GM19240 (cell line): ENCODE measurements around the gene PLEKHN1.
"Not testable (repeated sequence)": the region's sequence is repeated elsewhere in the genome, so short reads cannot be mapped to it uniquely, and the experiment has no call there.

Experiments
- DNase-seq: peaks from one replicate; pipeline ENCODE4 v3.0.0; 2011; ENCODE audit warnings: low spot score; ENCODE audit not compliant: insufficient read length

PLEKHN1 gene

GRCh38 chr1:942864-943533 is 23.3 kb upstream of the PLEKHN1 start:
- DNase-seq = no peak

GRCh38 chr1:943545-944340 is 22.5 kb upstream of the PLEKHN1 start:
- no peak for DNase-seq

GRCh38 chr1:944341-945325 is 21.6 kb upstream of the PLEKHN1 start:
- no peak for DNase-seq

GRCh38 chr1:945688-946556 is 20.4 kb upstream of the PLEKHN1 start:
- no peak for DNase-seq

- DNase-seq = not testable (repeated sequence)
Measured at GRCh38 chr1:946811-947210, 19.5 kb upstream of the PLEKHN1 start.

- no peak for DNase-seq
Measured at GRCh38 chr1:947958-948357, 18.3 kb upstream of the PLEKHN1 start.

- DNase-seq = no peak
Measured at GRCh38 chr1:950268-950667, 16.0 kb upstream of the PLEKHN1 start.

GRCh38 chr1:950881-951280 is 15.4 kb upstream of the PLEKHN1 start:
- DNase-seq = no peak

- no peak for DNase-seq
Measured at GRCh38 chr1:951364-951763, 14.9 kb upstream of the PLEKHN1 start.

- no peak for DNase-seq
Measured at GRCh38 chr1:952201-952600, 14.1 kb upstream of the PLEKHN1 start.

- no peak for DNase-seq
Measured at GRCh38 chr1:952603-953002, 13.7 kb upstream of the PLEKHN1 start.

- no peak for DNase-seq
Measured at GRCh38 chr1:953524-954320, 12.6 kb upstream of the PLEKHN1 start.

GRCh38 chr1:954927-955326 is 11.4 kb upstream of the PLEKHN1 start:
- DNase-seq = no peak

- DNase-seq = no peak
Measured at GRCh38 chr1:955474-955873, 10.8 kb upstream of the PLEKHN1 start.

GRCh38 chr1:956636-957035 is 9.6 kb upstream of the PLEKHN1 start:
- DNase-seq = no peak

- peak; percentile 95 for DNase-seq
Measured at GRCh38 chr1:958823-959730, 7.2 kb upstream of the PLEKHN1 start, which contains the start of gene NOC2L. NOC2L (minus strand) TSS chr1:959256; CDS start chr1:959240, 16 bp downstream.

- DNase-seq = no peak
Measured at GRCh38 chr1:959731-960362, 6.4 kb upstream of the PLEKHN1 start.
